IPS-NIHi7 (cell line): ENCODE data around the gene SLC39A11.
"Not testable (repeated sequence)": the region's sequence is repeated elsewhere in the genome, so short reads cannot be mapped to it uniquely, and the experiment has no call there.

Source experiments
- DNase-seq: peaks from one replicate; pipeline ENCODE4 v3.0.0; 2012; ENCODE audit warnings: mixed read lengths; ENCODE audit errors: extremely low spot score

The SLC39A11 gene

GRCh38 chr17:73092523-73093135 is at the start of gene SLC39A11:
TSS of gene SLC39A11 (minus strand) at chr17:73092688. CDS start at chr17:73088764, 3,924 bp downstream.
- DNase-seq = peak; percentile 97

DNA sequence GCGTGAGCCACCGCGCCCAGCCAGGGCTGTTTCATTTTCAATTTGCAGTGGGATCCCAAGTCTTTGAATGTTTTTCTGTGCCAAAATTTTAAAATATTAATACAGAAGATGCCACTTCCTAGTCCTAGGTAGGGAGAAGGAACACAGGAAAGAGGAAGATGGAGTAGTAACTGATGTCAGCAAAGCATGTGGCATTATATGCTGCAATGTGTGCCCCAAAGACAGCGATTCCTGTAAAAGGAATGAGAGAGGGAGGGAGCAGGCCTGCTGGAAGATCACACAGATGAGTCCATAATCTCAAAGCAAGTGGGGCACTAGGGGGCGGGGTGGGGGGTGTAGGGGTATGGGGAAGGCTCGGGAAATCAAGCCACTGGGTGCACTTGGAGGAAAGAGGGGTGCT is 48.9 kb upstream of the SLC39A11 start:
- DNase-seq = no peak

DNA sequence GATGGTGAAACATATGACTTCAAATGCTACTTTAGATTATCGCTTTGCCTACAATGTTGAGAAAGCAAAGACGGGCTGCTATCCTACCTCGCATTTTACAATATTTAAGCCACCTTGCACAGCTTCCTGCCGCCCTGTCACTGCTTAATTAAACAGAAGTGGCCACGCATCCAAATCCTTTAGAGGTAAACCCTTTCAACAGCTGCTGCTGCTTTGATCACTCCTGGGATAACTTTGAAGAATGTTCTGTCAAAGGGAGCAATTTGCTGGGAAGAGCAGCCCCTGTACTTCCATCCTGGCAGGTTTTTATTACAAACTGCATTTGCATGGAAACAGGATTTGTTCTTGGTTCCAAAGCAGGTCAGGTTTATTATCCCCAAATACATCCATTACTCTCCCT is 48.1 kb upstream of the SLC39A11 start:
- DNase-seq = no peak

- no peak for DNase-seq
Measured at GRCh38 chr17:73139296-73139695, 46.8 kb upstream of the SLC39A11 start.

DNA sequence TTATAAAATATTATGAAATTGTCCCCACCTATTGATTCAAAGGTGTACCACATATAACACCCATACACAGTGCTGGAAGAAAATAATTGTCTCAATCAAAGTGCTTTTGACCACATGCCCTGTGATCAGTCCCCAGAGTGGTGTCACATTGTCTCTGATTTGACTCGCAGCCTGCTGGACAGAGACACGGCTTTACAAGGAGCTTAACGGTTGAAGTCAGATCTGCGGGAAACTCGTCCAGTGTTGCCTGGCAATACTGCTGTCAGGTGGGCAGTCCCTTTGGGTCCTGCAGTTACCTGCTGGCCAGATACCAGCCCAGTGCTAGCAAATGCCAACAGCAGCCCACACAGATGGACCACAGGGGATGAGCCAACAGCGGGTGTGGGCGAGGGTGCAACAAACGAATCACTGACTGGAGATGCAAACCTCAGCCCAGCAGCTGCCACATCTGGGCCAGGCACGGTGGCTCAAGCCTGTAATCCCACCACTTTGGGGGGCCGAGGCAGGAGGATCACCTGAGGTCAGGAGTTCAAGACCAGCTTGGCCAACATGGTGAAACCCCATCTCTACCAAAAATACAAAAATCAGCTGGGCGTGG is 46.2 kb upstream of the SLC39A11 start:
- DNase-seq = no peak

DNA sequence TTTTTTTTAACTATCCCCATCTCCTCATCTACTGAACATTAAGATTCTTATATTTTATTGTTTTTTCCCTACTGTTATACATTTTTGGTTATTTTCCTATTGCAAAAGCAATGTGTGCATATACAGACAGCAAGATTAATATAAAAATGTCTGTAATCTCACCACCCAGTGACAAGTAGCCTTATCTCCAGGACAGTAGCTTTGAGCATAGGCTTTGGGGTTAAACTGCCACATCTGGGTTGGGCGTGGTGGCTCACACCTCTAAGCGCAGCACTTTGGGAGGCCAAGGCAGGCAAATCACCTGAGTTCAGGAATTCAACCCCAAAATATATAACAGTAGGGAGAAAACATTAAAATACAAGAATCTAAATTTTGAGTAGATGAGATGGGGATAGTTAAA is 44.9 kb upstream of the SLC39A11 start:
- DNase-seq = no peak

GRCh38 chr17:73135766-73136165 is 43.3 kb upstream of the SLC39A11 start:
- no peak for DNase-seq

DNA sequence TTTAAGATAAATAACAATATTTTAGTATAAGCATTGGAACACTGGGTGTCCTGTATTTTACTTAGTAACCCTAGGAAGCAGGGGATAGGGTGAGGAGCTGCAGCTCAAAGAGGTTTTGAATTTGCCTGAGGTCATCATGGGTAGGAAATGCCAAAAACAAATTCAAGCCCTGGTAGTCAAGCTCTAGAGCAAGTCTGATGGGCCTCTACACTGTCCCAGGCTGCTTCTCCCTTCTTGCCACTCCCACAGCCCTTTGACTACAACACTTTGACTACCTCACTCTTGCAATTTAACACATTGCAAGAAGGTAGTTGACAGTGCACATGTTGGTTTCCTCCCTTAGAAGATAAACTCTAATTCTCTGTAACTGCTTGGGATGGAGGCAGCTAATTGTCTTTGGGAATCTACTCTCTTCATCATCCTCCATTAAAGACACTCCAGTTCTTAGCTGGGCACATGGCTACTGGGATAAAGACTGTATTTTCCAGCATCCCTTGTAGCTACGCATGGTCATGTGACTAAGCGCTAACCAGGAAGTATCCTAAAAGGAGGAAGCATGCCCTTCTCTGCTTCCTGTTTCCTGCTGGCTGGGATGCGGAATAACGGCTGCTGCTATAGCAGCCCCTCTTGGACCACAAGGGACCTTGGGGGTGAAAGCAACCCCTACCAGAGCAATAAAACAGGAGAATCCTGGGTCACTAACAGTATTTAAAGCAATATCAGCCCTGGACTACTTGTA is 41.6 kb upstream of the SLC39A11 start:
- DNase-seq = no peak

GRCh38 chr17:73132085-73132492 is 39.6 kb upstream of the SLC39A11 start:
- no peak for DNase-seq

DNA sequence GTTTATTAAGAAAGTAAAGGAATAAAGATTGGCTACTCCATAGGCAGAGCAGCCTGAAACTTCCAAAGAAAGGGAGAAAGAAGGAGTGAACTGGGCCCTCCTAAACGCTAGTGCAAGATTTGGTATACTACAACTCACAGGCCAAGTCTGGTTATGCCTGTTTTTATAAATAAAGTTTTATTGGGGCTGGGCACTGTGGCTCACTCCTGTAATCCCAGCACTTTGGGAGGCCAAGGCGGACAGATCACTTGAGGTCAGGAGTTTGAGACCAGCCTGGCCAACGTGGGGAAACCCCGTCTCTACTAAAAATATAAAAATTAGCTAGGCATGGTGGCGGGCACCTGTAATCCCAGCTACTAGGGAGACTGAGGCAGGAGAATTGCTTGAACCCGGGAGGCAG is 39.0 kb upstream of the SLC39A11 start:
- DNase-seq = not testable (repeated sequence)

DNA sequence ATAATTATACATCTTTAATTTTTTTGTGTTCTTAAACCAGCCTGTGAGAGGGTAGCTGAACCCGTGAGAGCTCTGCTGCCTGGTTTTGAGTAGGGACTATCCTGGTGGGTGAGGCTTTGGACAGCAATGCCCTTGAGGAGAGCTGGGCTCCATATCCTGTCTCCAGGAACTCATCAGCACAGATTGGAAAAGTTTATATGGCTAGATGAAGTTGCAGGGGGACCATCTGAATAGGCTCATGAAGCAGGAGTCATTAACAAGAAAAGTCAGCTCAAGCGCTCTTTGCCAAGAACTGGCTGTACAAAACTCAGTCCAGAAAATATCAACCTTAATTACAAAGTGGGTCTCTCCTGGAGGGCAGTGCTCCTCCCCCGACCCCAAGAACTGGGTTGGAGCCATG is 38.5 kb upstream of the SLC39A11 start:
- no peak for DNase-seq

GRCh38 chr17:73128496-73128895 is 36.0 kb upstream of the SLC39A11 start:
- no peak for DNase-seq

DNA sequence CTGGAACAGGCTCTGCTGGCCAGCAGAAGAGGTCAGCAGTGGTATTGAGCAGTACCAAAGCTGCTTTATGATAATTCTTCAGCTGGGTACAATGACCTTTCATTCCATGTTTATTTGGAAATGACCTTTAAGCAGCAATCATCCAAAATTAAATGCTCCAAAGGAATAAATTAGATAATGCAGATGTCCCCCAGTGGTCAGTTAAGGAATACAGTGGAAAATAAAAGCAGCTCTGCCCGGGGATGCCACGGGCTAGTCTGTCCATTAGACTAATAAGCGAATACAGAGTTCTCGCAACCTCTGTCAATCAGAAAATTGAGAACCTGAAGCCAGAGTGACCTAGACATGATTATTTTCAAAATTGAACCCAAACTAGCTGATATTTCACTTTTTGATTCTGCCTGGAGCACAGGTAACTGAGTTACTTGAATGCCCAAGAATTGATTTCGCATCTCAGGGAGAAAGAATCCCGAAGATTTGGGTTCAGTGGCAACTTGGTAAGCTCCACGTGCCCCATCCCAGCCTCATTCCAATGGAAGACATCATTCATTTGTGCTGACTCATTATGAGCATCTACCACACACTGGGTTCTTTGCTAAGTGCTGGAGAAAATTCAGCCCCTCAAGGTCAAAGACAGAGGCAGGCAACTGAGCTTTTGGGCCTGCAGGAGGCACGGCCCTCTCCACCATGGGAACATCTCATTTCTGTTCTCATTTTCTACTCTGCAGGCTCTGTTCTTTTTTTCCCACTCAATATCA is 34.4 kb upstream of the SLC39A11 start:
- DNase-seq = no peak

DNA sequence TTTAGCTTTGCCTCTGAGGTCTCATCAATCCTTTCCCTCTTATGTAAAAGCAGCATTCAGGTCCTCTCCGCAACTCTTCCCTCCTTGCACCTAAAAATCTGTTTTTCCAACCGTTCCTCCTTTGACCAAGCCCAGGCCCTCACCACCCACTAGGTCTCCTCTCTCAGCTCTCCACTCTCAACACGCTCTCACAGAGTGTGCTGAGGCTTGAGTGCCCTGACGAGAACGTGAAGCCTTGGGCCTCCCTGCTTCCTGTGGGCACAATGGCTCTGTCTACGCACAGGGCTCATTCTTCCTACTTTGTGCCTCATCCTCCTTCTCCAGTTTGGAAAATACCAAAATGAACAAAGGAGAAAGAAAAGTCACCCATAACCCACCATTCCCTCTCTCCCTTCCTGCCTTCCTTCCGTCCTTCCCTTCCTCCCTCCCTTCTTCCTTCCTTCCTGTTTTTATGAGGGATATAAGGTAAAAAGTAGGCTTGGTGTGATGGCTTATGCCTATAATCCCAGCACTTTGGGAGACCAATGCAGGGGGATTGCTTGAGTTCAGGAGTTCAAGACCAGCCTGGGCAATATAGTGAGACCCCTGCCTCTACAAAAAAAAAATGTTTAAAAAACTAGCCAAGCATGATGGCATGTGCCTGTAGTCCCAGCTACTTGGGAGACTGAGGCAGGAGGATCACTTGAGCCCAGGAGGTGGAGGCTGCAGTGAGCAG is 31.3 kb upstream of the SLC39A11 start:
- no peak for DNase-seq

DNA sequence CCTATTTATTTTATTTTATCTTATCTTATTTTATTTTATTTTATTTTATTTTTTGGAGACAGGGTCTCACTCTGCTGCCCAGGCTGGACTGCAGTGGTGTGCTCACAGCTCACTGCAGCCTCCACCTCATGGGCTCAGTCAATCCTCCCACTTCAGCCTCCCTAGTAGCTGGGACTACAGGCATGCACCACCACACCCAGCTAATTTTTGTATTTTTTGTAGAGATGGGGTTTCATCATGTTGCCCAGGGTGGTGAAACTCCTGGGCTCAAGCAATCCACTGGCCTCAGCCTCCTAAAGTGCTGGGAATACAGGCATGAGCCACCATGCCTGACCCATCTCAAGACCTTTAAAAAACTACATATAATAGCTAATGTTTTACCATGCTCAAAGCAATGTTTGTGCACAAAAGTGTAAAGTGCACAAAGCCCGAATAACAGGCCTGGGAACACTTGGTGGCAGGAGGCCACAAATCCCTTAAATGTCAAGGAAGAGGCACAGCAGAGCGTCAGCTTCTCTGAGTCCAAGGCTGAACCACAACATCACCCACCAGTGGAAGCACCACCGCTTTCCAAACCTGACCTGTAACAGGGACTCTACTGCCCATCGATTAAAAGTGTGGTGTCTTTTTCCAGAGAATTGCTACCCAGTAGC is 30.6 kb upstream of the SLC39A11 start:
- DNase-seq = no peak

- DNase-seq = no peak
Measured at GRCh38 chr17:73121506-73121905, 29.0 kb upstream of the SLC39A11 start.

DNA sequence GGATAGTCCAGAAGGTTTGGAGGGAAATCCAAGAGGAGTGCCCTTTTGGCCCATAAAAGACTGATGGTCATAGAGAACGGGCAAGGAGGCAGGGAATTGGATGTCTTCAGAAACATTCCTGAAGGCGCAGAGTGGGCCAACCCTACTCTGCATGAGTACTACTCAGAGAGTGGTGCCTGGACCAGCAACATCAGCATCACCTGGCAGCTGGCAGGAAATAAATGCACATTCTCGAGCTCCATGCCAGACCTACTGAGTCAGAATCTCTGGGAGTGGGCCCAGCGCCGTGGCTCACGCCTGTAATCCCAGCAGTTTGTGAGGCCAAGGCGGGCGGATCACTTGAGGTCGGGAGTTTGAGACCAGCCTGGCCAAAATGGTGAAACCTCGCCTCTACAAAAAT is 27.1 kb upstream of the SLC39A11 start:
- no peak for DNase-seq

- DNase-seq = no peak
Measured at GRCh38 chr17:73118951-73119391, 26.5 kb upstream of the SLC39A11 start.

- DNase-seq = no peak
Measured at GRCh38 chr17:73118139-73118538, 25.7 kb upstream of the SLC39A11 start.

DNA sequence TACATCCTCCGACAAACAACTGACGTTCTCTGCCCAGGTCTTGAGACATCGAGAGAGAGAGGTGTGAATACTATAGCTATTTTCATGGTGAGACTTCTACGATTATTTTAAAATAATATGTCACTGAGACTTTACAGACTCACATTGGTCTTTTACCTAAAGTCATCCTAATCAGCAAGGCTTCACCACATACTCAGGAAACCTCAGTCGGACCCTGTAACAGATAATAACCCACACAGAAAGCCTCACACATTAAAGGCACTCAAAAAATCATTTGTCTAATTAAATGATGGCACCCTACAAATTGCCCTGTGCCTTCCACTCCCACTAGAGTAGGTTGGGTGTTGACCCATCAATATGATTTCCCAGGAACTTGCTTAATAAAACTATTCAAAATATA is 19.8 kb upstream of the SLC39A11 start:
- no peak for DNase-seq

GRCh38 chr17:73111386-73111785 is 18.9 kb upstream of the SLC39A11 start:
- no peak for DNase-seq
